NCI-H146 (cell line): ENCODE results near the gene ABLIM2.
"Not testable (repeated sequence)": the region's sequence is repeated elsewhere in the genome, so short reads cannot be mapped to it uniquely, and the experiment has no call there.

Experiments used
- DNase-seq: peaks from one replicate; lab custom pipeline; 2025; lab: John Stamatoyannopoulos, UW

The ABLIM2 gene

GRCh38 chr4:7938609-7939376 lies 219.8 kb downstream of the ABLIM2 start:
- peak; percentile 35 for DNase-seq

GRCh38 chr4:7938266-7938608 lies 220.4 kb downstream of the ABLIM2 start:
- no peak for DNase-seq

- no peak for DNase-seq
These were observed 221.6 kb downstream of the ABLIM2 start for GRCh38 chr4:7937006-7937405.

DNA sequence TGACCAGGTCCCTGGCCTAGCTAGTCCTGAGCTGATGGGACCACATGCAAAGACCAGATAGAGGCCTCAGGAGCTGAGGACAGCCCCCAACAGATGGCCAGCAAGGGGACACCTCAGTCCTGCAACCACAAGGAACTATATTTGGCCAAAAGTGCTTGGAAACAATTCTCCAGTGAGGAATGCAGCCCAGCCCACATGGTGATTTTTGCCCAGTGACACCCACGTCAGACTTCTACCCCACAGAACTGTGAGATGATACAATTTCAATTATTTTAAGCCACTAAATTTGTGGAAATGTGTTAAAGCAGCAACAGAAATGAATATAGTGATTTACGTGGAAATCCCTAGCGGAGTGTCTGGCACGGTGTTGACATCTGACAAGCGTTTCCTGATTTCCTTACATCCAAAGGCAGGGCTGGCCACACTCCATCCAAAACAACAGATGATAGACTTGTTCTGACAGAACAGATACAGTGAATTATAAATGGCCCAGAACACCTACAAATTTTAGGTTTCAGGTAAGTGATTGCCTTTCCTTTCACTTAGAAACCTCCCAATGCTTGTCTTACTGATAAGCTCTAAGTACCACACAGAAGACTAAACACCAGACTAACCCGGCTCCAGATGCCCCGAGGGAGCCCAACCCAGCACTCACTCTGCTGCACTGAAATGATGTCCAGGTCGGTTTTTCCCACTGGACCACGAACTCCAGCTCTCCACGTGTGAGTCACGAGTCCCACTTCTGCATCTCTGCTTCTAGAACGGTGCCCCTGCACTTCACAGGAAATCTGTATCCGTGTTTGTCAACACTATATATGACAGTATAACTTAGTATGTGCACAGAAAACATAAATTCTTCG lies 224.7 kb downstream of the ABLIM2 start:
- no peak for DNase-seq

DNA sequence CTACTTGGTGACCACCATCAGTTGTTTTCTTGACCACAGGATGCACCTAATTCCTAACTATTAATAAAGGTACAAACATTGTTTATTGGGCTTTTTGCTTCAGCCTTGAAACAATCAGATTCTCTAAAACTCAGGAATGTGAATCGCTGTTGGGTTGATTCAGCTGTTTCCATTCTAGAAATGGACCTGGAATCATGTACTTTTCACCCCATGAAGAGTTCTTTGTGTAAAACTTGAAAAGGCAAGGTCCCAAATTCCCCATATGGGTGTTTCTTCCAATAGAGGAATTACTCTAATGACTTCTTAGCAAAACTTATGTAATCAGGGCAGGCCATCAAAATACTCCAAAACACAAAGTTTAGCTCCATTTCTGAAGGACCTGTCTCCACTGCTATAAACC lies 226.3 kb downstream of the ABLIM2 start:
- no peak for DNase-seq

DNA sequence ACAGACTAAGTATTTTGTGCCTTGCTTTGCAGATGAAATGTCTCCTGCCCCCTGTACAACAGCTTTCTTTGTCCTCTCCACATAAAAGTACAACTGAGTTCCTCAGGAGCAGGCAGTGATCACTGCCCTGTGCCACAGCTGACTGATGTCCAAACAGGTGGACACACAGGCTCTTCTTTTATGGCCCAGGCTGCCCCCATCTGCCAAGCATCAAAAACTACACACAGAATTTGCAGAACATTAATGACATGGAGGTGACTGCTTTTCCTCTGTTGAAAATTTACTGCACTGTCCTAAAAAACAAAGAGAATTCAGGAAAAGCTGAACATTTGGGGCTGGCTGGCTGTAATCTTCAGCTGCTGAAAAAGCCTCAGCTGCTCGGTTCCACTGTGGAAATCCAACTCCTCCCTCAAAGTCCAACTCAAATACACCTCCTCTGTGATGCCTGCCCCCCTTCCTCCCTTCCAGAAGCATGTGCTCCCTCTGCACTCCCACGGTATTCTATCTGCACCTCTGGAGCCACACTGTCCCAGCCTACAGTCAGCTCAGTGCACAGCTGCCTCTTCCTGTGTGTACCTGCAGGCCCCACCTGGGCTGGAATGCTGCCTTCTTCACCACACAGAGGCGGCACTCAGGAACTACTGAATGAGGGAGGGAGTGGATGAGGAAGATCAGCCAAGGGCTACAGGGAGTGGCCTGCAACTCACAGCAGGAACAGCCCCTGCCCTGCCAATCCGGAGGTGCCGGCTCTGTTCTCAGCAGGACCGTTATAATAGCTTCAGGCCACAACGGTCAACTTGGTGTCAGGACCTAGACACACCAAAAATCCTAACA lies 229.3 kb downstream of the ABLIM2 start:
- peak; percentile 45 for DNase-seq

GRCh38 chr4:7928711-7929110 lies 229.9 kb downstream of the ABLIM2 start:
- DNase-seq = no peak

DNA sequence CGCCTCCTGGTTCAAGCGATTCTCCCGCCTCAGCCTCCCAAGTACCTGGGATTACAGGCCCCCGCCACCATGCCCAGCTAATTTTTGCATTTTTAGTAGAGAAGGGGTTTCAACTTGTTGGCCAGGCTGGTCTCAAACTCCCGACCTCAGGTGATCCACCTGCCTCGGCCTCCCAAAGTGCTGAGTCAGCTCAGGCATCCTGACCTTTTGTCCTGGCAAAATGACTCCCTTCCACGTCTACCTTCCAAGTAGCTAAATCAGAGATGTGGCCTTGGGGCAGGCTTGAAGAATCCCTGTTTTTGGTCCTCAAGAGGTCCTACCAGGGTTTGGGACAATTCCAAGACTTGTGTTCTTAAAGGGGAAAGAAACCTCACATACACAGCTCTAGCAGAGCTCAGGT lies 231.8 kb downstream of the ABLIM2 start:
- no peak for DNase-seq

GRCh38 chr4:7924570-7924969 lies 234.0 kb downstream of the ABLIM2 start:
- peak; percentile 10 for DNase-seq

GRCh38 chr4:7924163-7924562 lies 234.4 kb downstream of the ABLIM2 start:
- no peak for DNase-seq

DNA sequence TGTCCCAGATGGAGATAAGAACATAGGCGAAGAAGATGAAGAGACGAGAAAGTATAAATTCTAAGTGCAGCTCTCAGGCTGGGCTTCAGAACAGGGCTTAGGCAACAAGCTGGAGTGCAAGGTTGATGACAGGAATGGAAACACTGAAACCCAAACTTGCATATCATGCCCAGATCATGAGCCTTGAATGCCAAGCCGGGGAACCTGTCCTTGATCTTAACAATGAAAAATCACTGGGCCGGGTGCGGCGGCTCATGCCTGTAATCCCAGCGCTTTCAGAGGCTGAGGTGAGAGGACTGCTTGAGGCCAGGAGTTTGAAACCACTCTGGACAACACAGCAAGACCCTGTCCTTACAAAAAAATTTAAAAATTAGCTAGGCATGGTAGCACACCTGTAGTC lies 236.1 kb downstream of the ABLIM2 start:
- no peak for DNase-seq

DNA sequence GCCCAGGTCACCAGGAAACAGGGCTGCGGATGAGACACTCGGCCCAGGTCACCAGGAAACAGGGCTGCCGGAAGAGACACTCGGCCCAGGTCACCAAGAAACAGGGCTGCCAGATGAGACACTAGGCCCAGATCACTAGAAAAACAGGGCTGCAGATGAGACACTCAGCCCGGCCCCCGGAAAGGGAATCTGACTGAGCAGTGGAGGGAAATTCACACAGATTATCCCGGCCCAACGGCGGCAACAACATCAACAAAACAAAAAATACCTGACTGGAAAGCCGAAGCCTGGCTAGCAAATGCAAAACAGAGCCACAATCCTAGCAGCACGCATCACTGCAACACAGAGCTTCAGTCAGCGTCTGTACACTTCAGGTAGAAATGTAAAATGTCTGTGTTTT lies 239.6 kb downstream of the ABLIM2 start:
- no peak for DNase-seq

GRCh38 chr4:7918187-7918586 lies 240.4 kb downstream of the ABLIM2 start:
- DNase-seq = not testable (repeated sequence)

DNA sequence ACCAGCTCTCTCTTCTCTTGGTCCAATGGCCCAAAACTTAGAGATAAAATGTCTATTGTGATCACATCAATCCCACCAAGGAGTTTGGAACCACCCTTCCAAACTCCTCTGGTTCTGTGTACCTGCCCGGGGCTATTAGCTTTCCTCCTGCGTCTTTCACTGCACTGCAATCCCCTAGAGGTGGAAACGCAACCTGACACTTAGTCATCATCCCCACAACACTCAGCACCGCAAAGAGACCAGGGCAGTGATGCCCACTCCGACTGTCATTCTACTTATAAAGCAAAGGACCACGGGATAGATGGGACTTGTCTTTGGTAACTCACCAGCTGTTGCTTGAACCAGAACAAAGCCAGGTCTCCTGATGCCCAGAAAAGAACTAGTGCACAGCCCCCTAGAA lies 240.9 kb downstream of the ABLIM2 start:
- DNase-seq = peak; percentile 44

DNA sequence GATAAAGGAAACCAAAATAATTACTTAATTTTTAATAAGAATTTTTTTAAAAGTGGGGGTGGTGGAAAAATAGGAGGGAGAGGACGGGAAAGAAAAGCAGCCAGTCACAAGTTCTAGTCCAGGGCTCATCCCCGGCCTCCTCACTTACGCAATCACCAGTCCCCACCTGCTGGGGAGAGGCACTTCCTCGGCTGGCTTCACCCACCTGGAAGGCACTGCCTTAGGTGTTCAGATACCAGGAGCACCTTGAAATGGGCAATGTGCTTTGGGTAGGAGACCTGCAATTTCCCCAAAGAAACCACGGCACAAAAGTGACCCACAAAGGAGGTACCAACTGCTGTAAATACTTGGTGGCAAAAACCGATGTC lies 242.8 kb downstream of the ABLIM2 start:
- no peak for DNase-seq
